Amniotic stem cell (primary cell): ENCODE measurements around the gene CROCC2.

ENCODE experiments used
- DNase-seq: peaks from one replicate; lab custom pipeline; 2025; lab: John Stamatoyannopoulos, UW

CROCC2 gene

GRCh38 chr2:240933966-240934700, 28.0 kb downstream of the CROCC2 start:
- DNase-seq, result no peak

- DNase-seq, result no peak
Measured at GRCh38 chr2:240934701-240935102, 28.6 kb downstream of the CROCC2 start.

GRCh38 chr2:240935103-240935876, 29.2 kb downstream of the CROCC2 start:
- DNase-seq, result no peak

- no peak for DNase-seq
Measured at GRCh38 chr2:240936106-240936505, 30.0 kb downstream of the CROCC2 start.

GRCh38 chr2:240946046-240946445, 39.9 kb downstream of the CROCC2 start:
- no peak for DNase-seq

DNA sequence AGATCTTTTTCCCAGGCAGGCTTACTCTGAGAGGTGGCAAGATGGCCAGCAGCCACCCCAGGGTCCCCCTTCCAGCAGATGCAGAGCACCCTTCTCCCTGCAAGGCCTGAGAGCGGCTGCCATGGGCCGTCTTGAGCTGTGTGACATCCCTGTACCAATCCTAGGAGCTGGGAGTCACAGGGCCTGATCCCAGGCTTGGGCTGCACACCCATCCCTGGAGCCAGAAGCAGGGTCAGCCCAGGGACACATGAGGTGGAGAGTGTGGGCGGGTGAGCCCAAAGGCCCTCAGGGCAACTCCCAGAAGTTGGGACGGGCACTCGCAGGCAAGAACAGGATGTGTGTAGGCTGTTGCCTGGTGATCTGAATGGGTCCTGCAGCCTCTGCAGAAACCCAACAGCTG, 40.5 kb downstream of the CROCC2 start:
- no peak for DNase-seq

DNA sequence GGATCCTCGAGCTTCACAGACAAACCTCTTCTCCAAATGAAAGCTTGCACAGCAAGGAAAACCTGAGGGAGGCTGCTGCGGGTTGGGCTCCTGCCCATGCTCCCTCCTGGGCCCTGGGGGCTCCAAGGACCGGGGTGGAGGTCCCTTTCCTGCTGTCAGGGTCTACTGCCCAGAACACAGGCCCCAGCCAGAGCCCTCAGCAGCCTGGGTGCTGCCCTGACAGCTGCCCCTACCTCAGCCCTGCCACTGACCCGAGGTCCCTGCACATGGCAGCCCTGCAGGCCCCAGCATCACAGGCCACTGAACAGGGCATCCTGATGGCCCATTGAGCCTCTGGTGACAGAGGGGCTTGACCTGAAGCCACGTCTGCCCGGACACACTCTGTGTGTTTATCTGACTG, 41.0 kb downstream of the CROCC2 start:
- no peak for DNase-seq

GRCh38 chr2:240947607-240948006, 41.5 kb downstream of the CROCC2 start:
- DNase-seq, result no peak

DNA sequence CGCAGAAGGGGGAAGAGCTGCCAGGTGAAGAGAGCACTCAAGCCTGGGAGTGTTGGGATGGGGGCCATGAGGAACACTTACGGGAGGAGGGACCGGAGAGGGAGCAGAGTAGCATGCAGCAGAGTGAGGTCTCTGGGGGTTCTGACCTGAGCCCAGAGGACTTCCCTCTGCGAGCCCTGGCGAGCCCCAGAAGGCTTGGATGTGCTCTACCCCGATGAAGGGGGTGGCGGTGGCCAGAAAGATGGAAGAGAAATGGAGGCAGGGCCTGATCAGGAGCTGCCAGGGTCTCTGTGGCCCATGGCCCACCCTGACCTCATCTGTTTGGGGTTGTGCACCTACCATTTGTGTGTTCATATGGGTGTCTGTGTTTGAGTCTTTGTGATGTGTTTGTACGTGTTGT, 42.0 kb downstream of the CROCC2 start:
- no peak for DNase-seq

- no peak for DNase-seq
Measured at GRCh38 chr2:240948905-240949790, 43.0 kb downstream of the CROCC2 start.

DNA sequence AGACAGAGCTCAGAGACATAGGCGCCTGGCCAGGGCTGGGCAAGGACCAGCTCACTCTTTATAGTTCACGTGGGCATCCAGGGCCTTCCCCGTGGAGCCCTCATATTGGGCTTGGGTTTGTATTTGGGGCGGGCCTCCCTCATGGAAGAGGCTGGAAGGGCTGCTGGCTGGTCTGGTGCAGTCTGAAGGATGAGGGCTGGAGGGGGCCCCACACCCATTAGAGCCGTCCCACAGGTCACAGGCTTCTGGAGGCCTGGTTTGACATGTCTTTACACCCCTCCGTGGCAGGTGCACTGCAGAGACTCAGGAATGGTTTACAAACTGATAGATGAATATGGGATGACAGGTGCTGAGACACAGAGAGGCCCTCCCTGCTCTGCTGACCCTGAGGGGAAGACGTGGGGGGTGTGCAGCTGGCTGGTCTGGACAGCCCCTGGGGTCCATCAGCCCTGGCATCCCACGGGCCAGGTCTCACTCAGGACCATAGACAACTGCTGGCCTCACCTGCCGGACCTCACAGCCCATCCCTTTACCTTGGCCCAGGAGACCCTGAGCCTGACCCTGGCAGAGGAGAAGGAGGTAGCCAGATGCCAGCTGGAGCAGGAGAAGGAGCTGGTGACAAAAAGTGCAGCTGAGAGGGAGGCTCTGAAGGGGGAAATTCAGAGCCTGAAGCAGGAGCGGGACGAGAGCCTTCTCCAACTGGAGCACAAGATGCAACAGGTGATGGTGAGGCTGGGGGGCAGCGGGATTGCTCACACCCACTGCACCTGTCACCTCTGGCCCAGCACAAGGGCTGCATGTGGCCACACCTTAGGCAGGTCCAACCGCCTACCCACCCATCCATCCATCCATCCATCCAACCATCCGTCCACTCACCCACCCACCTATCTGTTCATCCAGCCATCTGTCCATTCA, 43.9 kb downstream of the CROCC2 start:
- no peak for DNase-seq

- DNase-seq, result no peak
Measured at GRCh38 chr2:240951045-240951594, 45.0 kb downstream of the CROCC2 start.

DNA sequence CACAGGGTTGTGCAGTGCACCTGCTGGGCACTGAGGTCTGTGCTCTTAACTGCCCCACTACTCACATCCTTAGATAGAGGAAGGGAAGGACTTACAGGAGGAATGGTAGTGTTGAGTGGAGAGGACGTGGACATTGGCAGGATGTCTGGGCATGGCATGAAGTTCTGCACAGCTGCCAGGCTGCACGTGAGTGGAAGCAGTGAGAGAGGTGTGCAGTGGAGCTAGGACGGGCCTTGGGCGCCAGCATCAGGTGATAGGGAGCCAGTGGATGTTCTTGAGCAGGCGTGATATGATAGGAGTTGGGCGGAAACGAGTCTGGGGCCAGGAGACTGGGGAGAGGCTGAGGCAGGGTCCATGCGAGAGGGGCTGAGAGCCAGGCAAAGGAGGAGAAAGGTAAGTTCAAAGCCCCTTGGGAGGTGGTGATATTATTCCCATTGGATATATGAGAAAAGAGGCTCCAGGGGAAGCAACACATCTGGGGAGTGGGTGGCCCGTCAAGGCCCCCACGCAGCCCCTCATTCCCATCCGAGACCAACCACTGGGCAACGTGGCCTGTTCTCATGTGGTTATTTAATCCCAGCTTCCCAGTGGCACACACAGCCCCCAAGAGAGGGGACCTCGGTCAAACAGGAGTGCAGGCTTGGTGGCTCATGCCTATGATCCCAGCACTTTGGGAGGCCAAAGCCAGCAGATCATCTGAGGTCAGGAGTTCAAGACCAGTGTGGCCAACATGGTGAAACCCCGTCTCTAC, 46.5 kb downstream of the CROCC2 start:
- no peak for DNase-seq

- no peak for DNase-seq
Measured at GRCh38 chr2:240953426-240954410, 47.6 kb downstream of the CROCC2 start.

DNA sequence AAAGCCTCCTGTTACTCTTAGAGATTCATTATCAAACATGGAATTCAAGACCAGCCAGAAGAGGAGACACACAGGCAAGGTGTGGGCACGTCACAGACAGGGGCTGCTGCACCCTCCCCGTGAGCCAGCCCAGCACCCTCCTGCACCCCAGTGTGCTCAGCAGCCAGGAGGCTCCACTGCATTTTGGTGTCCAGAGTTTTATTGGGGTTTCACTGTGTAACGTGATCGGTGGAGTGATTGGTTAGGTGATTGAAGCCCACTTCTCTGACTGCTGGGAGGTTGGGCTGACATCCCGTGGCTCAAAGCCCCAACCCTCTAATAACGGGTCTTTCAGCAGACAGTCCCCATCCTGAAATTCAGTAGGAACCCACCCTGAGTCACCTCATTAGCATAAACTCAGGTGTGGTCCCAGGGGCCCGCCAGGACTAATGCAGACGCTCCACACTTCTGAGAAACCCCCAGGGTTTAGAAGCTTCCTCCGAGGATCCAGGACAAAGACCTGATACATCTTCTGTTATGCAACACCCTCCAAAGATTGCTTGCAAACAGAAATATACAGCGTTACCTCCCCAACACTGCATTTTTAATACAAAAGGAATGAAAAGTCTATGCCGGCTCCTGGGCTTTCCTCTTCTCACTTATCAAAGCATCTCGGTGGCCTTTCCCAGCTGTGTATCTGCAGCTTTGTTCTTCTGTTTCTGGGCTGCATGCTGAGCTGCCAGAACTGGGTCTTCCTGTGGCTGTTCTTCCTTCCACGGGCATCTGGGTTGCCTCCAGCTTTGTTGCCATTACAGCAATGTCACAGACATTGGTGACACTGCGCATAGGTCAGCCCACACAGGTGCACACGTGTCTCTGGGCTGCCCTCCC, 48.5 kb downstream of the CROCC2 start:
- DNase-seq, result no peak

- no peak for DNase-seq
Measured at GRCh38 chr2:240955306-240956170, 49.4 kb downstream of the CROCC2 start.
